ENCODE measurements around the gene ZNF778. TPM values are rescaled to one million over a fixed set of nuclear protein-coding genes. Genes with fewer than 3 reads are reported as not detected.
A peak's percentile ranks its signal among the peaks of the same experiment; 100 is the strongest.

Gene ZNF778
- total and polyA plus RNA-seq, 2 donors from 2014 or later, result 2.2 to 12.7 TPM

DNA sequence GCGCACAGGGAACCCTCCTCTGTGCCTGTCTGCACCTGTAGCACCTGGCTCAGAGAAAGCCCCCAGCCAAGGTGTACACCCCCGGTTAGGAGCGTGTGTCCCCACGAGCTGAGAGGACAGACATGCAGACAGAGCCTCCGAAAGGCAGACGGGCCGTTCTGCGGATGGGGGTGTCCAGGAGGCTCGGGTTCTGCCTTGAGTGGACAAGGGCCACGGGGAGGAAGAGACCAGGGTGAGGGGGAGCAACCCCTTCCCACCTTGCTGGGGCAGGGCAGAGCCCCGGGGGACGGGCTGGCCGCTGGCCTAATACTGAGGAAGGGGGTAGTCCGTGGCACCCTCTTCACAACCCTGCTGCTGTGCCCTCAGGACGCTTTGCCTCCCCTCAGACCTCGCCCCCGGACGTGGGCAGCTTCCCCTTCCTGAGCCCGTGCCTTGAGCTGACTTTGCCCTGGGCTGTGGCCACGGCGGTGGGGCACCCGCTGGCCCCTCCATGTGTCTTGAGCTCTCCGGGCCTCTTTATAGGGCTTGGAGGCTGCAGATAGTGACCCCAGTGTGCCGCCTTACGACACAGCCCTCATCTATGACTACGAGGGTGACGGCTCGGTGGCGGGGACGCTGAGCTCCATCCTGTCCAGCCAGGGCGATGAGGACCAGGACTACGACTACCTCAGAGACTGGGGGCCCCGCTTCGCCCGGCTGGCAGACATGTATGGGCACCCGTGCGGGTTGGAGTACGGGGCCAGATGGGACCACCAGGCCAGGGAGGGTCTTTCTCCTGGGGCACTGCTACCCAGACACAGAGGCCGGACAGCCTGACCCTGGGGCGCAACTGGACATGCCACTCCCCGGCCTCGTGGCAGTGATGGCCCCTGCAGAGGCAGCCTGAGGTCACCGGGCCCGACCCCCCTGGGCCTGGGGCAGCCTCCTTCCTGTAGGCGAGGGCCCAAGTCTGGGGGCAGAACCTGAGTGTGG, 22.9 kb upstream of the ZNF778 start:
- H3K4me3 ChIP-seq (ENCODE audit: low read length in 3 of 3), result no peak overlapping the region
- FAIRE-seq (no peak), DNase-seq (peak in 2 of 5 donors; percentile 58 to 76)
- H3K27me3 ChIP-seq (ENCODE audit: control insufficient read depth, insufficient read depth, low read length), result no peaks in the 10 kb centered on the region
- H3K9me3 ChIP-seq (ENCODE audit: control insufficient read depth in 2 of 3, insufficient read depth in 1 of 3, low read length in 3 of 3), result no peaks in the 10 kb centered on the region
- H3K27ac ChIP-seq (ENCODE audit: low read depth in 2 of 2, low read length in 2 of 2), result no peak overlapping the region
- H3K4me1 ChIP-seq (ENCODE audit: control insufficient read depth in 2 of 3, insufficient read depth in 2 of 3, low read depth in 1 of 3, low read length in 3 of 3), result peaks cover 0 to 8% (median 0%) of the 10 kb centered on the region in 3 donors
- H3K36me3 ChIP-seq (ENCODE audit: control insufficient read depth in 2 of 3, insufficient read depth in 3 of 3, low read length in 3 of 3), result no peaks in the 10 kb centered on the region
- no peak overlapping the region for H3K9ac ChIP-seq (ENCODE audit: low read length in 3 of 3)
- intact Hi-C loops (cut with DNase I), result no loop called here
- TF ChIP-seq, protein P1, sequence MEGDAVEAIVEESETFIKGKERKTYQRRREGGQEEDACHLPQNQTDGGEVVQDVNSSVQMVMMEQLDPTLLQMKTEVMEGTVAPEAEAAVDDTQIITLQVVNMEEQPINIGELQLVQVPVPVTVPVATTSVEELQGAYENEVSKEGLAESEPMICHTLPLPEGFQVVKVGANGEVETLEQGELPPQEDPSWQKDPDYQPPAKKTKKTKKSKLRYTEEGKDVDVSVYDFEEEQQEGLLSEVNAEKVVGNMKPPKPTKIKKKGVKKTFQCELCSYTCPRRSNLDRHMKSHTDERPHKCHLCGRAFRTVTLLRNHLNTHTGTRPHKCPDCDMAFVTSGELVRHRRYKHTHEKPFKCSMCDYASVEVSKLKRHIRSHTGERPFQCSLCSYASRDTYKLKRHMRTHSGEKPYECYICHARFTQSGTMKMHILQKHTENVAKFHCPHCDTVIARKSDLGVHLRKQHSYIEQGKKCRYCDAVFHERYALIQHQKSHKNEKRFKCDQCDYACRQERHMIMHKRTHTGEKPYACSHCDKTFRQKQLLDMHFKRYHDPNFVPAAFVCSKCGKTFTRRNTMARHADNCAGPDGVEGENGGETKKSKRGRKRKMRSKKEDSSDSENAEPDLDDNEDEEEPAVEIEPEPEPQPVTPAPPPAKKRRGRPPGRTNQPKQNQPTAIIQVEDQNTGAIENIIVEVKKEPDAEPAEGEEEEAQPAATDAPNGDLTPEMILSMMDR (IDR thresholded peaks at IDR 0.05; ENCODE audit: borderline replicate concordance, extremely low read depth, insufficient read depth), result no peak

DNA sequence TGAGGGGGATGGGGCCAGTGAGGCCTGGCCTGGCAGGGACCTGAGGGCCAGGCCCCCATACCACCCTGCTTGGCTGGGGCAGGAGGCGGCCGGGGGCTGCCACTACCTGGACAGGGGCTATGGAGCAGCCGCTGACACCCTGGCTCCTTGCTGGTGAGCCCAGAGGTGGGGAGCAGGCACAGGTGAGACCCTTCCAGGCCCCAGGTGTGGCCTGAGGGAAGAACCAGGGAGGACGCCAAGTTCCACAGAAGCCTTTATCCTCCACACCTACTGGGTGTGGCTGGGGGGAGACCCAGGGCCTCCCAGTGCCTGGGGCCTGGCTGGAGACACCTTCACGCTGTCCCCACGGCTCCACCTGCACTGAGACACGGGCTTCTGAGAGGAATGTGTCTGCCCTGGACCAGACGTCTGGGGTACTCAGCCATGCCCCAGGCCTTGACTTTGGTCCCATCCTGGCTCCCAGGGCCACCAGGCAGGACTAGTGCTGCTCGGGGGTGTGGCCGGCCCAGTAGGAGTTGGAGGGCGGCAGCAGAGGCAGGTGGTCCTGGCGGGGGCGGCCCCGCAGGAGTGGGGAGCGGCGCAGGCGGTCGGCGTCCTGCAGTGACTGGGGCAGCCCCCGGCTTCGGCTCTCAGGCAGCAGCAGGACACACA, 21.9 kb upstream of the ZNF778 start:
- Histone ChIP-seq H3K9ac (ENCODE audit: low read length in 3 of 3) (no peak overlapping the region), H3K27me3 (ENCODE audit: control insufficient read depth, insufficient read depth, low read length) (peaks cover 5% of the 10 kb centered on the region), H3K36me3 (ENCODE audit: control insufficient read depth in 2 of 3, insufficient read depth in 3 of 3, low read length in 3 of 3) (no peaks in the 10 kb centered on the region), H3K9me3 (ENCODE audit: control insufficient read depth in 2 of 3, insufficient read depth in 1 of 3, low read length in 3 of 3) (no peaks in the 10 kb centered on the region), H3K27ac (ENCODE audit: low read depth in 2 of 2, low read length in 2 of 2) (no peak overlapping the region), H3K4me1 (ENCODE audit: control insufficient read depth in 2 of 3, insufficient read depth in 2 of 3, low read depth in 1 of 3, low read length in 3 of 3) (peaks cover 0 to 10% (median 0%) of the 10 kb centered on the region in 3 donors), H3K4me3 (ENCODE audit: low read length in 3 of 3) (no peak overlapping the region)
- FAIRE-seq (no peak), DNase-seq (peak in 1 of 5 donors; percentile 75)
- TF ChIP-seq, protein P1 (IDR thresholded peaks at IDR 0.05; ENCODE audit: borderline replicate concordance, extremely low read depth, insufficient read depth), result no peak
- intact Hi-C loops (cut with DNase I), result no loop called here

DNA sequence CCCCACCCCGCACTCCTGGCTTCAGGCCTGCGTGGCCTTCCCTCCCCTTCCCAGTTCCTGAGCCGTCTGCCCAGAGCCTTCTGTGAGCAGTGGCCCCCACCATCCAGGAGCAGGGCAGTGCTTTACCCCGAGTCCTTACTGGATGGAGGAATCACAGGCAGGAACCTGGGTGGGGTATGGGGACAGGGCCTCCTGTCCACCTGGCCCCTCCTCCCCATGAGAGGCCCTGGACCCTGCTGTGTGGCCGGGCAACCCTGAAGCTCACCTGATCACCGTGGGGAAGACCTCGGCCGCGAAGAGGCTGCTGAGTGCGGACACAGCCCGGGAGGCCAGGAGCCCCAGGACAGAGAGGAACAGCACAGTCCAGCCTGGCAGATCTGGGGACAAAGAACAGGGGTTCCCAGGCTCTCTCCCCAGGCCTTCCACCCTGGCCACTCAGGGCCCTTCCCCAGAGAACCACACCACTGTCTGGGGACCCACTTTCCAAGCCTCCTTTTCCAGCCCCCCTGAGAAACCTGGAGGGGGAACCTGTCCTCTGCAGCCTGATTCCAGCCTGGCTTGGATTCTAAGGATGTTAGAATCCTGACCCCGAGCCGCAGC, 20.4 kb upstream of the ZNF778 start:
- Histone ChIP-seq H3K27ac (ENCODE audit: low read depth in 2 of 2, low read length in 2 of 2) (no peak overlapping the region), H3K9me3 (ENCODE audit: control insufficient read depth in 2 of 3, insufficient read depth in 1 of 3, low read length in 3 of 3) (no peaks in the 10 kb centered on the region), H3K4me3 (ENCODE audit: low read length in 3 of 3) (no peak overlapping the region), H3K36me3 (ENCODE audit: control insufficient read depth in 2 of 3, insufficient read depth in 3 of 3, low read length in 3 of 3) (no peaks in the 10 kb centered on the region), H3K27me3 (ENCODE audit: control insufficient read depth, insufficient read depth, low read length) (peaks cover 6% of the 10 kb centered on the region), H3K4me1 (ENCODE audit: control insufficient read depth in 2 of 3, insufficient read depth in 2 of 3, low read depth in 1 of 3, low read length in 3 of 3) (peaks cover 0 to 4% (median 0%) of the 10 kb centered on the region in 3 donors), H3K9ac (ENCODE audit: low read length in 3 of 3) (no peak overlapping the region)
- no peak for FAIRE-seq
- TF ChIP-seq, protein P1 (IDR thresholded peaks at IDR 0.05; ENCODE audit: borderline replicate concordance, extremely low read depth, insufficient read depth), result no peak
- intact Hi-C loops (cut with DNase I), result no loop called here
- DNase-seq, result peak in 1 of 5 donors; percentile 69
